ENCODE data around the gene EFHC2. TPM values are rescaled to one million over a fixed set of nuclear protein-coding genes. Genes with fewer than 3 reads are reported as not detected.

EFHC2 gene
- polyA plus RNA-seq, 1 donor from 2014 or later, result 0.22 TPM

- Histone ChIP-seq H3K4me3 (ENCODE audit: low read length) (no peak overlapping the region), H4K20me1 (ENCODE audit: insufficient read depth) (no peaks in the 10 kb centered on the region), H3K9me2 (ENCODE audit: insufficient read depth, low read length) (no peaks in the 10 kb centered on the region), H3K79me2 (replicated peaks; ENCODE audit: insufficient read depth, low read length) (no peaks in the 10 kb centered on the region), H2AFZ (ENCODE audit: low read depth, low read length) (no peak overlapping the region), H3K9me3 (ENCODE audit: low read length) (no peaks in the 10 kb centered on the region), H3K27ac (ENCODE audit: low read length) (no peak overlapping the region), H3K27me3 (ENCODE audit: insufficient read depth, low read depth, low read length) (no peaks in the 10 kb centered on the region), H3K4me2 (ENCODE audit: low read length) (no peak overlapping the region), H3K9ac (ENCODE audit: low read length) (no peak overlapping the region), H3F3A (ENCODE audit: insufficient read depth, low read length, poor library complexity, severe bottlenecking) (no peaks in the 10 kb centered on the region), H3K36me3 (ENCODE audit: insufficient read depth, low read length) (no peaks in the 10 kb centered on the region)
- TF ChIP-seq MXI1 (conservative IDR thresholded peaks at IDR 0.05; ENCODE audit: poor library complexity, severe bottlenecking) (no peak), TAF1 (IDR thresholded peaks at IDR 0.05; ENCODE audit: low read depth) (no peak)
Observed at GRCh38 chrX:44099366-44099765, 244.1 kb downstream of the EFHC2 start.

Other genes starting within 250 kb of the EFHC2 start
- gene FUNDC1, start 199.2 kb upstream of the EFHC2 start, polyA plus RNA-seq, result 29.9 and 30.9 TPM in 2 replicates